MM.1S (cell line): ENCODE measurements around the gene PIH1D1.

Source experiments
- EZH2phosphoT487 ChIP-seq: fragments of 300-600 bp; sonication (generic); IDR thresholded peaks from 2 replicates; pipeline ENCODE4 v1.6.1; 2018; ENCODE audit warnings: antibody characterized with exemption, low read length
- TF ChIP-seq, protein P1 (sequence below): fragments of 300-600 bp; sonication (generic); IDR thresholded peaks from 2 replicates; pipeline ENCODE4 v1.5.1; 2016; ENCODE audit warnings: antibody characterized with exemption, low read length, mixed read lengths

DNA sequence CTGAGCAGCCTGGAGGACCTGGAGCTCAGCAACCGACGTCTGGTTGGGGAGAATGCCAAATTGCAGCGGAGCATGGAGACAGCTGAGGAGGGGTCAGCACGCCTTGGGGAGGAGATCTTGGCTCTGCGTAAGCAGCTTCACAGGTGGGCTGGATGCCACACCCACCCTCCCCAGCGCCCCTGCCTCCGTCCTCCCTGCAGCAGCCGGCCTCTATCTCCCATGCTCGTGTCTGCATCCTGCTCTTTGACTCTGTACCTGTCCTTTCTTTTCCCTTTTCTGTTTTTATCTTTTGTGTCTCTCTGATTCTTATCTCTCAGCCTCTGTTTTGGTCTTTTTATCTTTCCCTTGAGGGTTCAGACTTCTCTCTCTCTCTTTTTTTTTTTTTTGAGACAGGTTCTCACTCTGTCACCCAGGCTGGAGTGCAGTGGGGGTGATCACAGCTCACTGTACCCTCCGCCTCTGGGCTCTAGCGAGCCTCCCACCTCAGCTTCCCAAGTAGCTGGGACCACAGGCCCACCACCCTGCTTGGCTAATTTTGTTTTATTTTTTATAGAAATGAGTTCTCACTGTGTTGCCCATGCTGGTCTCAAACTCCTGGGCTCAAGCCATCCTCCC, 53.5 kb downstream of the PIH1D1 start:
- TF ChIP-seq, protein P1, sequence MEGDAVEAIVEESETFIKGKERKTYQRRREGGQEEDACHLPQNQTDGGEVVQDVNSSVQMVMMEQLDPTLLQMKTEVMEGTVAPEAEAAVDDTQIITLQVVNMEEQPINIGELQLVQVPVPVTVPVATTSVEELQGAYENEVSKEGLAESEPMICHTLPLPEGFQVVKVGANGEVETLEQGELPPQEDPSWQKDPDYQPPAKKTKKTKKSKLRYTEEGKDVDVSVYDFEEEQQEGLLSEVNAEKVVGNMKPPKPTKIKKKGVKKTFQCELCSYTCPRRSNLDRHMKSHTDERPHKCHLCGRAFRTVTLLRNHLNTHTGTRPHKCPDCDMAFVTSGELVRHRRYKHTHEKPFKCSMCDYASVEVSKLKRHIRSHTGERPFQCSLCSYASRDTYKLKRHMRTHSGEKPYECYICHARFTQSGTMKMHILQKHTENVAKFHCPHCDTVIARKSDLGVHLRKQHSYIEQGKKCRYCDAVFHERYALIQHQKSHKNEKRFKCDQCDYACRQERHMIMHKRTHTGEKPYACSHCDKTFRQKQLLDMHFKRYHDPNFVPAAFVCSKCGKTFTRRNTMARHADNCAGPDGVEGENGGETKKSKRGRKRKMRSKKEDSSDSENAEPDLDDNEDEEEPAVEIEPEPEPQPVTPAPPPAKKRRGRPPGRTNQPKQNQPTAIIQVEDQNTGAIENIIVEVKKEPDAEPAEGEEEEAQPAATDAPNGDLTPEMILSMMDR: no peak
- no peak for TF ChIP-seq EZH2phosphoT487
